SK-N-SH (cell line): ENCODE data around the gene DCLK1. TPM values are rescaled to one million over a fixed set of nuclear protein-coding genes. Genes with fewer than 3 reads are reported as not detected.
"Not testable (repeated sequence)": the region's sequence is repeated elsewhere in the genome, so short reads cannot be mapped to it uniquely, and the experiment has no call there.

Experiments used
- CTCF ChIA-PET: fragments of 300-600, 350-600 bp; formaldehyde crosslinking; extraction: SDS; loops from one replicate; lab custom pipeline; 2021; lab: Yijun Ruan, JAX
- POLR2A ChIA-PET: fragments of 350-600 bp; sonication (Branson Sonifier 250); formaldehyde crosslinking; extraction: SDS; loops from one replicate; lab custom pipeline; 2020; ENCODE audit warnings: antibody characterized with exemption, inconsistent platforms; lab: Yijun Ruan, JAX
- DNase-seq: peaks from one replicate; pipeline ENCODE4 v3.0.0; 2012
- H2AFZ ChIP-seq: fragments of 200-600 bp; sonication (generic); 2 replicates; pipeline ENCODE4 v1.8.1; 2016; ENCODE audit warnings: antibody characterized with exemption, mild to moderate bottlenecking, low read depth
- H3F3A ChIP-seq: fragments of 200-600 bp; sonication (generic); replicated peaks from 2 replicates; pipeline ENCODE3; 2016; ENCODE audit warnings: antibody characterized with exemption, mild to moderate bottlenecking; ENCODE audit not compliant: insufficient read depth
- H3K27ac ChIP-seq, 2 experiments: fragments of 200-500 bp in 1 of 2; fragments of 200-600 bp in 1 of 2; sonication (Bioruptor generic) in 1 of 2; sonication (generic), shearing (Covaris generic) in 1 of 2; 2 replicates each; pipeline versions ENCODE4 v1.5.1 to v1.6.1; 2014 to 2016; ENCODE audit warnings: low read depth in 2 of 2, inconsistent platforms in 1 of 2, low read length in 1 of 2, mild to moderate bottlenecking in 1 of 2, mixed read lengths in 1 of 2
- H3K27me3 ChIP-seq: fragments of 200-600 bp; sonication (generic), shearing (Covaris generic); 2 replicates; pipeline ENCODE4 v1.6.1; 2016; ENCODE audit warnings: mixed run types; ENCODE audit not compliant: insufficient read depth
- H3K36me3 ChIP-seq, 2 experiments: fragments of 200-500 bp in 1 of 2; fragments of 200-600 bp in 1 of 2; sonication (Bioruptor generic) in 1 of 2; sonication (generic) in 1 of 2; replicated peaks in 1 of 2; 2 replicates each; pipeline versions ENCODE3 to v1.5.1; 2014 to 2016; ENCODE audit warnings: low read length in 1 of 2, mild to moderate bottlenecking in 1 of 2; ENCODE audit not compliant: insufficient read depth in 2 of 2, control insufficient read depth in 1 of 2
- H3K4me1 ChIP-seq, 2 experiments: fragments of 200-500 bp in 1 of 2; fragments of 200-600 bp in 1 of 2; sonication (Bioruptor generic) in 1 of 2; sonication (generic), shearing (Covaris generic) in 1 of 2; 2 replicates each; pipeline versions ENCODE4 v1.5.1 to v1.6.1; 2014 to 2016; ENCODE audit warnings: low read depth in 1 of 2, low read length in 1 of 2, mixed run types in 1 of 2; ENCODE audit not compliant: insufficient read depth in 2 of 2, control insufficient read depth in 1 of 2
- H3K4me2 ChIP-seq: fragments of 200-600 bp; sonication (generic), shearing (Covaris generic); 2 replicates; pipeline ENCODE4 v1.6.1; 2017; ENCODE audit warnings: mixed run types
- H3K4me3 ChIP-seq, 2 experiments: fragments of 200-500 bp in 1 of 2; fragments of 200-600 bp in 1 of 2; sonication (Bioruptor generic) in 1 of 2; sonication (generic), shearing (Covaris generic) in 1 of 2; 2 replicates each; pipeline versions ENCODE4 v1.5.1 to v1.8.1; 2014 to 2016; ENCODE audit warnings: low read depth in 2 of 2, inconsistent platforms in 1 of 2, low read length in 1 of 2, mild to moderate bottlenecking in 1 of 2, mixed read lengths in 1 of 2, moderate library complexity in 1 of 2
- H3K79me2 ChIP-seq: fragments of 200-600 bp; sonication (generic); 2 replicates; pipeline ENCODE4 v1.8.1; 2017; ENCODE audit warnings: mild to moderate bottlenecking; ENCODE audit not compliant: insufficient read depth
- H3K9ac ChIP-seq: fragments of 200-600 bp; sonication (generic); 2 replicates; pipeline ENCODE4 v1.6.1; 2017; ENCODE audit warnings: mixed run types
- H3K9me2 ChIP-seq: fragments of 200-600 bp; sonication (generic); 2 replicates; pipeline ENCODE4 v1.6.1; 2017; ENCODE audit warnings: mixed run types
- H3K9me3 ChIP-seq: fragments of 200-600 bp; sonication (generic); 2 replicates; pipeline ENCODE4 v1.6.1; 2017; ENCODE audit warnings: mixed run types, mild to moderate bottlenecking, moderate library complexity
- H4K20me1 ChIP-seq: fragments of 200-600 bp; sonication (generic); 2 replicates; pipeline ENCODE4 v1.6.1; 2017; ENCODE audit warnings: mild to moderate bottlenecking, mixed run types; ENCODE audit not compliant: insufficient read depth
- CHD2 ChIP-seq: fragments of 150-350 bp; IDR thresholded peaks from 2 replicates; pipeline ENCODE4 v1.6.1; 2018; ENCODE audit warnings: low read length; ENCODE audit not compliant: partially characterized antibody
- EZH2phosphoT487 ChIP-seq: fragments of 200-600 bp; sonication (generic); IDR thresholded peaks from 2 replicates; pipeline ENCODE4 v1.6.1; 2017; ENCODE audit warnings: low read depth, mixed run types, mild to moderate bottlenecking, antibody characterized with exemption, moderate library complexity, borderline replicate concordance
- JUND ChIP-seq: IDR thresholded peaks from 2 replicates; pipeline ENCODE4 v1.4.0; 2012
- MXI1 ChIP-seq: IDR thresholded peaks from 2 replicates; pipeline ENCODE4 v1.6.1; 2012; ENCODE audit warnings: mild to moderate bottlenecking, low read depth, low read length, improper control_type of control experiment
- NFIC ChIP-seq: IDR thresholded peaks from 2 replicates; pipeline ENCODE4 v1.4.0; 2012; ENCODE audit warnings: borderline replicate concordance
- NRF1 ChIP-seq: IDR thresholded peaks from 2 replicates; pipeline ENCODE4 v1.6.1; 2012; ENCODE audit warnings: low read depth, mild to moderate bottlenecking, low read length
- RCOR1 ChIP-seq: fragments of 150-350 bp; IDR thresholded peaks from 2 replicates; pipeline ENCODE4 v1.6.1; 2017; ENCODE audit warnings: antibody characterized with exemption, low read length
- RFX5 ChIP-seq: IDR thresholded peaks from 2 replicates; pipeline ENCODE4 v1.6.1; 2012; ENCODE audit warnings: mild to moderate bottlenecking, improper control_type of control experiment, low read length
- RXRA ChIP-seq: IDR thresholded peaks from 2 replicates; pipeline ENCODE4 v1.4.0; 2012; ENCODE audit warnings: low read depth, mild to moderate bottlenecking, borderline replicate concordance
- TAF1 ChIP-seq: IDR thresholded peaks from 2 replicates; pipeline ENCODE4 v1.6.1; 2012; ENCODE audit warnings: low read depth, mild to moderate bottlenecking, low read length, moderate library complexity, borderline replicate concordance
- TCF12 ChIP-seq: IDR thresholded peaks from 2 replicates; pipeline ENCODE4 v1.4.0; 2012
- USF1 ChIP-seq: IDR thresholded peaks from 2 replicates; pipeline ENCODE4 v1.4.0; 2012; ENCODE audit warnings: low read depth, borderline replicate concordance
- USF2 ChIP-seq: fragments of 150-350 bp; IDR thresholded peaks from 2 replicates; pipeline ENCODE4 v1.6.1; 2017; ENCODE audit warnings: antibody characterized with exemption, low read length, low read depth, borderline replicate concordance
- WGBS: methylation state at CpG from one replicate; pipeline ENCODE4 v1.1.6; 2017; ENCODE audit warnings: low lambda C conversion rate; 5-methylcytosine and 5-hydroxymethylcytosine counted together
- polyA plus RNA-seq, 3 experiments: library from polyadenylated mRNA; depleted of rRNA; stranded (reverse); fragments of >200 nt; gene quantifications; 2 replicates each; pipeline ENCODE4 v1.2.3, GENCODE V29; 2012

The DCLK1 gene
- polyA plus RNA-seq, 1 of the 3 experiments (the other 2 are of a cell fraction), result 1.1 TPM

GRCh38 chr13:35977060-35977459 lies 154.1 kb downstream of the DCLK1 start:
- ChIA-PET CTCF (interaction anchor here (1.0 to 6.3 kb wide), 9 partner anchors 9 to 758 kb away, joined by 3 to 228 read pairs (median 5); no protein-coding TSS in a partner anchor), POLR2A (interaction anchor here (1.1 kb wide), 1 partner anchor 298 kb away, joined by 3 read pairs; no protein-coding TSS in a partner anchor)
- Histone ChIP-seq H3K9me2 (no peaks in the 10 kb centered on the region), H3K79me2 (no peaks in the 10 kb centered on the region), H2AFZ (no peak overlapping the region), H3K4me2 (no peak overlapping the region), H3K4me3 (no peak overlapping the region), H3K9ac (no peak overlapping the region), H3K27me3 (no peaks in the 10 kb centered on the region), H3K36me3 (no peaks in the 10 kb centered on the region), H3K9me3 (no peaks in the 10 kb centered on the region), H3K27ac (no peak overlapping the region), H3F3A (peaks cover 7% of the 10 kb centered on the region), H4K20me1 (no peaks in the 10 kb centered on the region), H3K4me1 (peaks cover 0 to 2% of the 10 kb centered on the region in 2 experiments; a peak in 1 of 4 replicates)
- 68% methylated on average over 2 of the region's 2 CpGs for WGBS
- TF ChIP-seq CHD2, result no peak
- no peak for TF ChIP-seq TCF12
- TF ChIP-seq RCOR1, result no peak
- no peak for TF ChIP-seq RXRA
- TF ChIP-seq NFIC, result no peak
- TF ChIP-seq NRF1, result no peak
- TF ChIP-seq EZH2phosphoT487, result no peak
- TF ChIP-seq USF2, result no peak
- TF ChIP-seq MXI1, result no peak
- TF ChIP-seq JUND, result no peak
- no peak for TF ChIP-seq RFX5
- no peak for DNase-seq

GRCh38 chr13:35976126-35976525 lies 155.1 kb downstream of the DCLK1 start:
- CTCF ChIA-PET, result interaction anchor here (5.8 to 6.3 kb wide), 2 partner anchors 298 to 308 kb away, joined by 56 to 228 read pairs; no protein-coding TSS in a partner anchor
- no peak for DNase-seq

GRCh38 chr13:35966951-35967350 lies 164.2 kb downstream of the DCLK1 start:
- H3K9me3 ChIP-seq, H4K20me1 ChIP-seq, H3K4me2 ChIP-seq, H3K4me3 ChIP-seq, H3K9me2 ChIP-seq, DNase-seq, CTCF ChIA-PET, POLR2A ChIA-PET, H2AFZ ChIP-seq, H3K9ac ChIP-seq, H3F3A ChIP-seq, H3K27me3 ChIP-seq, H3K4me1 ChIP-seq, H3K36me3 ChIP-seq, H3K27ac ChIP-seq, H3K79me2 ChIP-seq: not testable (repeated sequence)
- 92% methylated on average over 19 of the region's 29 CpGs for WGBS

More at GRCh38 chr13:35976126-35976525, 155.1 kb downstream of the DCLK1 start:
- WGBS, result 65% methylated on average over 7 of the region's 7 CpGs
- H4K20me1 ChIP-seq, result no peaks in the 10 kb centered on the region
- no peaks in the 10 kb centered on the region for H3K9me3 ChIP-seq
- H3K9ac ChIP-seq, result no peak overlapping the region
- H3K4me1 ChIP-seq, result peaks cover 0 to 2% of the 10 kb centered on the region in 2 experiments; a peak in 1 of 4 replicates
- no peak overlapping the region for H3K4me2 ChIP-seq
- no peaks in the 10 kb centered on the region for H3K79me2 ChIP-seq
- no peaks in the 10 kb centered on the region for H3K9me2 ChIP-seq
- H3K36me3 ChIP-seq, result no peaks in the 10 kb centered on the region
- no peaks in the 10 kb centered on the region for H3K27me3 ChIP-seq
- TF ChIP-seq USF1, result no peak
- no peak for TF ChIP-seq TAF1
- POLR2A ChIA-PET, result no interaction called here
- peaks cover 7% of the 10 kb centered on the region for H3F3A ChIP-seq
- H3K4me3 ChIP-seq, result no peak overlapping the region
- no peak overlapping the region for H3K27ac ChIP-seq
- no peak overlapping the region for H2AFZ ChIP-seq
